A673 (cell line): ENCODE measurements around the gene PFKM.

Source experiments
- CTCF ChIP-seq: fragments of 300-800, 200-600 bp; sonication (generic); conservative IDR thresholded peaks from 2 replicates; pipeline ENCODE4 v1.5.1; 2017; ENCODE audit warnings: low read depth, mild to moderate bottlenecking, antibody characterized with exemption, low read length, moderate library complexity, mixed read lengths
- EZH2 ChIP-seq: fragments of 200-600 bp; sonication (generic); IDR thresholded peaks from 2 replicates; pipeline ENCODE4 v1.6.1; 2017; ENCODE audit warnings: borderline replicate concordance, low read depth, mild to moderate bottlenecking, mixed read lengths, antibody characterized with exemption, low read length; ENCODE audit not compliant: poor library complexity, severe bottlenecking

GRCh38 chr12:48080285-48080684 lies 38.9 kb upstream of the PFKM start:
- TF ChIP-seq CTCF (no peak), EZH2 (no peak)
